ENCODE results near the gene PIK3C3. TPM values are rescaled to one million over a fixed set of nuclear protein-coding genes. Genes with fewer than 3 reads are reported as not detected.

Gene PIK3C3
- total and polyA plus RNA-seq, 9 of the 15 experiments (the other 6 are each of a cell fraction or from before 2014, with no cell fraction given) = 27.0 to 101 (median 42.9) TPM

DNA sequence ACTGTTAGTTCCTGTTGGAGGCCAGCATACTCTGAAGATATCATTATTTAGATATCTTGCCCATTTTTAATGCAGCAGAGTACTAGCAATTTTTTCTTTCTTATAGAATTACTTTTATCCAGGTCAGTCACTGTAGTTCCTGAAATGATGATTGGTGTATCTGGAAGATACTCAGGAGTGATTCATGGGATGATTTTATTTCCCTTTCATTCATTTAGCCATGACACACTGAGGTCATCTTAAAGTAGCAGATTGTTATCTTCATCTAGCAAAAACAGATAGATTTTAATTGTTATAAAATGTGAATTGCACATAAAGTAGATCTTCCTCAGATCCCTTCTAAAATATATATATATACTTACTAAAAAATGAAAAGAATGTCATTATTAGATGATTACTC, 109.1 kb downstream of the PIK3C3 start:
- CTCF ChIA-PET (ENCODE audit: low intra/inter-chr PET ratio) = no interaction called here

More for the DNA sequence above, 109.1 kb downstream of the PIK3C3 start:
- no peak overlapping the region for H3K9ac ChIP-seq (ENCODE audit: insufficient read depth in 1 of 2, low read depth in 2 of 2, low read length in 2 of 2)
- H2AFZ ChIP-seq (ENCODE audit: low read depth, low read length) = no peak overlapping the region
- H3K27me3 ChIP-seq (ENCODE audit: control insufficient read depth in 2 of 2, insufficient read depth in 2 of 2, low read length in 2 of 2) = no peaks in the 10 kb centered on the region
- FAIRE-seq (no peak), ATAC-seq (no peak), DNase-seq (ENCODE audit: extremely low read depth in 1 of 4, low spot score in 3 of 4) (no peak)
- no peak overlapping the region for H3K4me3 ChIP-seq
- H4K20me1 ChIP-seq (replicated peaks; ENCODE audit: control insufficient read depth, insufficient read depth, low read length) = no peaks in the 10 kb centered on the region
- no peaks in the 10 kb centered on the region for H3K9me3 ChIP-seq (replicated peaks; ENCODE audit: control insufficient read depth, insufficient read depth, low read depth, low read length)
- intact Hi-C loops (cut with micrococcal nuclease) = no loop called here
- no peak overlapping the region for H3K4me2 ChIP-seq (ENCODE audit: insufficient read depth, low read length)
- no peaks in the 10 kb centered on the region for H3K36me3 ChIP-seq (ENCODE audit: control insufficient read depth, insufficient read depth, low read length)
- no peak overlapping the region for H3K27ac ChIP-seq (ENCODE audit: extremely low read depth, low read depth, low read length)
- H3K79me2 ChIP-seq (ENCODE audit: control insufficient read depth, insufficient read depth, low read length) = no peaks in the 10 kb centered on the region
- BruUV-seq (replicated peaks) = no TSS peak
- POLR2A ChIA-PET = interaction anchor here (0.6 kb wide), 1 partner anchor 12 kb away, joined by 3 read pairs; no protein-coding TSS in a partner anchor
- H3K9me1 ChIP-seq (ENCODE audit: control insufficient read depth, insufficient read depth, low read length) = no peaks in the 10 kb centered on the region
- TF ChIP-seq PHB (CRISPR knock-in tag; IDR thresholded peaks at IDR 0.05) (no peak), NFYB (IDR thresholded peaks at IDR 0.05; ENCODE audit: extremely low read depth, insufficient read length) (no peak), MAZ (CRISPR knock-in tag; conservative IDR thresholded peaks at IDR 0.05 in 1 of 2, IDR thresholded peaks at IDR 0.05 in 1 of 2) (no peak), TRIM28 (IDR thresholded peaks at IDR 0.05) (no peak), SAFB (IDR thresholded peaks at IDR 0.05; ENCODE audit: borderline replicate concordance, low read depth, low read length) (no peak), ZFX (CRISPR knock-in tag; IDR thresholded peaks at IDR 0.05) (no peak), ZNF263 (CRISPR knock-in tag; IDR thresholded peaks at IDR 0.05; ENCODE audit: borderline replicate concordance) (no peak), ATF7 (IDR thresholded peaks at IDR 0.05) (no peak), HNRNPK (IDR thresholded peaks at IDR 0.05; ENCODE audit: low read depth, low read length, poor library complexity, severe bottlenecking) (no peak), CC2D1A (IDR thresholded peaks at IDR 0.05) (no peak), E2F4 (CRISPR knock-in tag; IDR thresholded peaks at IDR 0.05; ENCODE audit: low read depth) (no peak), EGR1 (conservative IDR thresholded peaks at IDR 0.05) (no peak), RBFOX2 (IDR thresholded peaks at IDR 0.05; ENCODE audit: low read depth, low read length) (no peak), ZNF740 (CRISPR knock-in tag; IDR thresholded peaks at IDR 0.05) (no peak), ZNF740 (tag; IDR thresholded peaks at IDR 0.05) (no peak), U2AF1 (optimal IDR thresholded peaks at IDR 0.05; ENCODE audit: low read depth, low read length) (no peak), SP1 (CRISPR knock-in tag; IDR thresholded peaks at IDR 0.05) (no peak), CCAR2 (IDR thresholded peaks at IDR 0.05; ENCODE audit: low read depth, low read length) (no peak), ZC3H8 (IDR thresholded peaks at IDR 0.05) (no peak), ZNF764 (CRISPR knock-in tag; IDR thresholded peaks at IDR 0.05; ENCODE audit: low read depth) (no peak)
- TF ChIP-seq, protein P1, sequence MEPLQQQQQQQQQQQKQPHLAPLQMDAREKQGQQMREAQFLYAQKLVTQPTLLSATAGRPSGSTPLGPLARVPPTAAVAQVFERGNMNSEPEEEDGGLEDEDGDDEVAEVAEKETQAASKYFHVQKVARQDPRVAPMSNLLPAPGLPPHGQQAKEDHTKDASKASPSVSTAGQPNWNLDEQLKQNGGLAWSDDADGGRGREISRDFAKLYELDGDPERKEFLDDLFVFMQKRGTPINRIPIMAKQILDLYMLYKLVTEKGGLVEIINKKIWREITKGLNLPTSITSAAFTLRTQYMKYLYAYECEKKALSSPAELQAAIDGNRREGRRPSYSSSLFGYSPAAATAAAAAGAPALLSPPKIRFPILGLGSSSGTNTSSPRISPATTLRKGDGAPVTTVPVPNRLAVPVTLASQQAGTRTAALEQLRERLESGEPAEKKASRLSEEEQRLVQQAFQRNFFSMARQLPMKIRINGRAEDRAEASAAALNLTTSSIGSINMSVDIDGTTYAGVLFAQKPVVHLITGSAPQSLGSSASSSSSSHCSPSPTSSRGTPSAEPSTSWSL (CRISPR knock-in tag; IDR thresholded peaks at IDR 0.05; ENCODE audit: borderline replicate concordance) = no peak
- in situ Hi-C loops (cut with MboI) = loop anchor here (25.0 kb wide), 1 partner anchor 1198 kb away; no protein-coding TSS in a partner anchor
- H3K4me1 ChIP-seq (replicated peaks in 1 of 2; ENCODE audit: control insufficient read depth in 2 of 2, insufficient read depth in 2 of 2, low read length in 2 of 2) = no peaks in the 10 kb centered on the region; a peak in 1 of 5 replicates
